VCaP (cell line): Measurements from ENCODE around the gene SEMA5B.
A peak's percentile ranks its signal among the peaks of the same experiment; 100 is the strongest.

Source experiments
- H3K27ac ChIP-seq: fragments of 450-650 bp; 2 replicates; pipeline ENCODE4 v1.5.1; 2017
- CTCF ChIP-seq: fragments of 450-650 bp; conservative IDR thresholded peaks from 2 replicates; pipeline ENCODE4 v1.5.1; 2017; ENCODE audit warnings: mild to moderate bottlenecking, moderate library complexity

Gene SEMA5B

GRCh38 chr3:123071581-123071980 is 44.0 kb upstream of the SEMA5B start:
- H3K27ac ChIP-seq: no peak overlapping the region
- TF ChIP-seq CTCF: no peak

GRCh38 chr3:123071146-123071545 is 43.6 kb upstream of the SEMA5B start:
- peak; percentile 16; the same call in 1 of the 2 replicates for TF ChIP-seq CTCF
- H3K27ac ChIP-seq: no peak overlapping the region

- no peak for TF ChIP-seq CTCF
- peak overlapping the region; percentile 88 for H3K27ac ChIP-seq
Measured at GRCh38 chr3:123070510-123070909, 42.9 kb upstream of the SEMA5B start.

GRCh38 chr3:123068601-123069381 is 41.2 kb upstream of the SEMA5B start:
- TF ChIP-seq CTCF: no peak
- peak overlapping the region; percentile 88 for H3K27ac ChIP-seq

- peak overlapping the region; percentile 88 for H3K27ac ChIP-seq
- no peak for TF ChIP-seq CTCF
Measured at GRCh38 chr3:123067689-123068600, 40.4 kb upstream of the SEMA5B start.

- no peak for TF ChIP-seq CTCF
- H3K27ac ChIP-seq: peak within 1 kb of the TSS; percentile 88
Measured at GRCh38 chr3:123066896-123067688, 39.5 kb upstream of the SEMA5B start, which contains the start of gene PDIA5. PDIA5 (plus strand) TSS chr3:123067025; CDS start chr3:123067165, 140 bp downstream.

GRCh38 chr3:123066599-123066895 is 39.0 kb upstream of the SEMA5B start:
- H3K27ac ChIP-seq: peak overlapping the region; percentile 88
- no peak for TF ChIP-seq CTCF
